ENCODE results near the gene WBP2.

DNA sequence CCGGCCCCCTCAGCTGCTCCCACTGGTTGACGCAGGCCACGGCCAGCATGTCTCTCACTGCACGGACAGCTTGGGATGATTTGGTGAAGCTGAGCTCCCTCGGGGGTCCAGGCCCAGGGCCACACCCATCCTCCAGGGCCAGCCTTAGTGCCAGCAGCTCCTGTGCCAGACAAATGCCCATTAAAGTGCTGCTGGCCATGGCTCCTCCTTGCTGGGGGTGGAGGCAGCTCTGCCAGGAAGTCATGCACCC lies 20.7 kb upstream of the WBP2 start:
- TF ChIP-seq, protein P1, sequence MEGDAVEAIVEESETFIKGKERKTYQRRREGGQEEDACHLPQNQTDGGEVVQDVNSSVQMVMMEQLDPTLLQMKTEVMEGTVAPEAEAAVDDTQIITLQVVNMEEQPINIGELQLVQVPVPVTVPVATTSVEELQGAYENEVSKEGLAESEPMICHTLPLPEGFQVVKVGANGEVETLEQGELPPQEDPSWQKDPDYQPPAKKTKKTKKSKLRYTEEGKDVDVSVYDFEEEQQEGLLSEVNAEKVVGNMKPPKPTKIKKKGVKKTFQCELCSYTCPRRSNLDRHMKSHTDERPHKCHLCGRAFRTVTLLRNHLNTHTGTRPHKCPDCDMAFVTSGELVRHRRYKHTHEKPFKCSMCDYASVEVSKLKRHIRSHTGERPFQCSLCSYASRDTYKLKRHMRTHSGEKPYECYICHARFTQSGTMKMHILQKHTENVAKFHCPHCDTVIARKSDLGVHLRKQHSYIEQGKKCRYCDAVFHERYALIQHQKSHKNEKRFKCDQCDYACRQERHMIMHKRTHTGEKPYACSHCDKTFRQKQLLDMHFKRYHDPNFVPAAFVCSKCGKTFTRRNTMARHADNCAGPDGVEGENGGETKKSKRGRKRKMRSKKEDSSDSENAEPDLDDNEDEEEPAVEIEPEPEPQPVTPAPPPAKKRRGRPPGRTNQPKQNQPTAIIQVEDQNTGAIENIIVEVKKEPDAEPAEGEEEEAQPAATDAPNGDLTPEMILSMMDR (IDR thresholded peaks at IDR 0.05; ENCODE audit: low read depth, low read length) = no peak
- TF ChIP-seq MYC (IDR thresholded peaks at IDR 0.05; ENCODE audit: low read depth, low read length) (no peak), POLR2A (IDR thresholded peaks at IDR 0.05; ENCODE audit: extremely low read depth, insufficient read length) (no peak)
- TF ChIP-seq, protein P2, sequence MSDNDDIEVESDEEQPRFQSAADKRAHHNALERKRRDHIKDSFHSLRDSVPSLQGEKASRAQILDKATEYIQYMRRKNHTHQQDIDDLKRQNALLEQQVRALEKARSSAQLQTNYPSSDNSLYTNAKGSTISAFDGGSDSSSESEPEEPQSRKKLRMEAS (IDR thresholded peaks at IDR 0.05; ENCODE audit: low read depth, low read length) = no peak

All from NB4 (cell line).